Activated naive CD4-positive, alpha-beta T cell treated with anti-CD3 and anti-CD28 coated beads, Interleukin-2, amount 50 U/mL, for 72 hours (primary cell): Measurements from ENCODE around the gene CACNB1. TPM values are rescaled to one million over a fixed set of nuclear protein-coding genes. Genes with fewer than 3 reads are reported as not detected.

ENCODE experiments used
- ATAC-seq, 2 donors: fragments of 150-1000 bp; cut with Tn5 transposase; 2 replicates each; pipeline ENCODE4 v1.10.0; 2021; ENCODE audit warnings: mild to moderate bottlenecking in 2 of 2, moderate library complexity in 2 of 2
- DNase-seq, 2 donors: peaks; one replicate each; pipeline ENCODE4 v3.0.0; 2021 to 2022; ENCODE audit warnings: low spot score in 2 of 2
- H3K27ac Mint-ChIP-seq, 2 donors: one replicate each; pipeline ENCODE4 v1.8.0; 2022; ENCODE audit warnings: mild to moderate bottlenecking in 2 of 2, mixed read lengths in 2 of 2
- H3K36me3 Mint-ChIP-seq, 2 donors: one replicate each; pipeline ENCODE4 v1.8.0; 2022; ENCODE audit warnings: mixed read lengths in 2 of 2
- H3K9me3 Mint-ChIP-seq, 2 donors: one replicate each; pipeline ENCODE4 v1.8.0; 2022; ENCODE audit warnings: mixed read lengths in 2 of 2
- total RNA-seq, 2 donors: library from RNA; stranded (reverse); gene quantifications; one replicate each; pipeline ENCODE4 v1.2.3, GENCODE V29; 2022

CACNB1 gene
- total RNA-seq, 2 donors from 2014 or later = 15.0 to 26.6 TPM

GRCh38 chr17:39153599-39154051, 43.8 kb downstream of the CACNB1 start:
- peak; percentile 92 to 96 for DNase-seq
- peak; percentile 66 to 70 for ATAC-seq
- peaks cover 6 to 12% of the 10 kb centered on the region in 2 donors for H3K36me3 Mint-ChIP-seq
- H3K27ac Mint-ChIP-seq = peak overlapping the region; percentile 98 to 100
- no peaks in the 10 kb centered on the region for H3K9me3 Mint-ChIP-seq

GRCh38 chr17:39151943-39152818, 45.3 kb downstream of the CACNB1 start:
- peaks cover 6 to 12% of the 10 kb centered on the region in 2 donors for H3K36me3 Mint-ChIP-seq
- peak in 1 of 2 donors; percentile 26 for DNase-seq
- ATAC-seq = no peak
- no peaks in the 10 kb centered on the region for H3K9me3 Mint-ChIP-seq
- H3K27ac Mint-ChIP-seq = peak overlapping the region; percentile 79 to 98

- H3K36me3 Mint-ChIP-seq = peaks cover 6 to 12% of the 10 kb centered on the region in 2 donors
- peak within 1 kb of the TSS; percentile 79 to 98 for H3K27ac Mint-ChIP-seq
- no peak for ATAC-seq
- H3K9me3 Mint-ChIP-seq = no peaks in the 10 kb centered on the region
- peak in 1 of 2 donors; percentile 35 for DNase-seq
These were observed 46.1 kb downstream of the CACNB1 start, which contains the start of gene PLXDC1 for GRCh38 chr17:39151150-39151942. PLXDC1 (minus strand) TSS chr17:39151637; CDS start chr17:39151437, 200 bp downstream.

GRCh38 chr17:39150795-39151149, 46.7 kb downstream of the CACNB1 start:
- DNase-seq = no peak
- H3K9me3 Mint-ChIP-seq = no peaks in the 10 kb centered on the region
- ATAC-seq = no peak
- peaks cover 6 to 12% of the 10 kb centered on the region in 2 donors for H3K36me3 Mint-ChIP-seq
- H3K27ac Mint-ChIP-seq = no peak overlapping the region

DNA sequence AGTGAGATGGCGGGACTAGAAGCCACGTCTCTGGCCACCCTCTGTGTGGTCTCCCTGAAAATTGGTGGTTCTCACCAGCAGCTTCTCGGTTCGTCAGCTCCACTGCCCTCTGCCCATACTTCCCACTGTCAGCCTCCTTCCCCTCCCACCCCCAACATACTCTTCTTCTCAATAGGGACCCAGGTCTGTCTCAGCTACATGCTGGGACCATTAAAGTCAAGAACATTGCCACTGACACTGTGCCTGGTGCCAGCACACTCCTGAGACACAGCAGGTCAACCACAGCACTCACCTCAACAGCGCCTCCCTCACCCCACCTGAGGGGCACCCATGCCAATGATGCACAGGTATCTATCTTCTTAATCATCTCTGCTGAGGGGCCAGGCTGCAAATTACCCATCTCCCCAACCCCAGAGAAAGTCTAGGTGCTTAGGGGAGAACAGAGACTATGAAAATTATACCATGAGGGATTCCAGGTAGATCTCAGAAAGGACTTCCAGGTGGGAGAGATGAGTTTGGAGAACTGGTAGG, 47.3 kb downstream of the CACNB1 start:
- Mint-ChIP-seq H3K9me3 (no peaks in the 10 kb centered on the region), H3K36me3 (peaks cover 6 to 12% of the 10 kb centered on the region in 2 donors), H3K27ac (no peak overlapping the region)
- DNase-seq = no peak
- ATAC-seq = no peak

DNA sequence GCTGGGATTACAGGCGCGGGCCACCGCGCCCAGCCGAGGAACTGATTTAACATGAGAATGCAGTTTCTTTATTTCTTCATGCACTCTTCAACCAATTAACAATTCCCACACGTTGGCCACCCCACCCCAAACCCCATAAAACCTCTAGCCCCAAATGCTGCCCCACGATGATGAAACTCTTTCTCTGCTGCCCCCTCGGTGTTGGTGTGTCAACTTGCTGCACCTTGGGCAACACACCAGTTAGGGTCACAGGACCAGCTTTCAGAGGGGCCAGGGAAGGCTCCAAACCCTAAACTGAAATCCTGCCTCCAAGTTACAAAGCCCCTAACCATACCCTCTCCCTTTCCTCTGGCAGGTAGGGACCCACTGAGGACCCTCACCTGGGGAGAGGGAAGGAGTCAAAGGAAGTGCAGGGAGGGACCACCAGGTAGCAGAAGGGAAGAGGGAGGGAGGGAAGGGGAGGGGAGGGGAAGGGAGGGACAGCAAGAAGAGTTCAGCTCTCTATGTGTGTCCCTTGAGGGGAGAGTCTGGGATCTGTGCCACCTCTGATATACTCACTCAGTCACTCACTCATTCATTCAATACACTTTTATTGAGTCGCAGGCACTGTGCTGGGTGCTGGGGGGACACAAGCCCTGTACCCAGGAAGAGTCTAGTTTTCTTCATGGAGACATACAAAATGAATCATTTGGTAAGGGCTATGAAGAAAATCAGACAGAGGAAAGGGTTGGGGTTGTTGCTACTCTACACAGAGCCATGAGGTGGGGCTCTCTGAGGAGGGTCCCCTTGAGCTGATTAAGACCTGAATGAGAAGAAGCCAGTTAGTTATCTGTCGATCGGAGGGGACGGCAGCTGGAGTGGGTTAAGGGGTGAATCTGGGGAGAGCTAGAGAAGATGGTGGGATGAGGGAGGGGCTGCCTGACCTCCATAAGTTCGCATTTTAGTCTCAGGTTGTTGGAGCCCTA, 50.0 kb downstream of the CACNB1 start:
- ATAC-seq (no peak), DNase-seq (no peak)
- Mint-ChIP-seq H3K9me3 (no peaks in the 10 kb centered on the region), H3K27ac (no peak overlapping the region), H3K36me3 (no peaks in the 10 kb centered on the region)

GRCh38 chr17:39146273-39146672, 51.2 kb downstream of the CACNB1 start:
- H3K36me3 Mint-ChIP-seq = no peaks in the 10 kb centered on the region
- no peaks in the 10 kb centered on the region for H3K9me3 Mint-ChIP-seq
- no peak for DNase-seq
- no peak overlapping the region for H3K27ac Mint-ChIP-seq
- no peak for ATAC-seq

DNA sequence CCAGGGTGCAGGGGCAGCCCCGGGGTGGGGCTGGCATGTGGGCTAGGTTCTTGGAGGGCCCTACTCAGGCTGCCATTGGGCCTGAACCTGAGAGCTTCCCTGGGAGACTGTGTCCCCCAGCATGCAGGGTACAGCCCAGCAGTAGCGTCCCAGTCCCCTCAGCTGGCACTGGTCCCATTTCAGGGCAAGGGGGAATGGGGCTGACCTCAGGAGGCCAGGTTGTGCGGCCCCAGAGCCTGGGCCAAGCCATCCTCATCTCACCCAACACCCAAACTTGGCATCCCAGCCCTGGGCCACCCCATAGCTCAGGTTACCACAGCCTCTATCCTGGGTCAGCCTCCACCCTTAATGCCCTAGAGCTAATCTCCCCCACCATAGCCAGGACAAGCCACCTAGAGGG, 52.3 kb downstream of the CACNB1 start:
- no peak for ATAC-seq
- no peak overlapping the region for H3K27ac Mint-ChIP-seq
- H3K36me3 Mint-ChIP-seq = no peaks in the 10 kb centered on the region
- H3K9me3 Mint-ChIP-seq = no peaks in the 10 kb centered on the region
- DNase-seq = no peak

DNA sequence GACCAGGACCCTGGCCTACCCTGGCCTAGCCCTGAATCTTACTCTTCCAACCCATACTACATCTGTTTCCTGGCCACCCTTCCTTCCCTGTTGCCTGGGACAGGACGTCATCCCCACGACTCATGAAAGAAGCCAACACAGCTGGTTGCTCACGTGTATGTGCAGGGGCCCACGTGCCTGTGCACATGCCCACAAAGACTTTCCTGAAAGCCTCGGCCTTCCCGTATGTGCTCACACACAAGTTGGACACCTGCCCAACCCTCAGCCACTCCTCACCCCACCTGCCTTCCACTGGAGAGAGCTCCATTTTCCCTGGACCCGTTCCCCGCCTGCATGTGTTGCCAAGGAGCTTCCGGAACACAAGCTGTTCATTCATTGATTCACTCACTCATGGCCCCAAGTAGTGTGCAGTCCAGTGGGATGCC, 53.0 kb downstream of the CACNB1 start:
- no peak for DNase-seq
- Mint-ChIP-seq H3K9me3 (no peaks in the 10 kb centered on the region), H3K27ac (no peak overlapping the region), H3K36me3 (no peaks in the 10 kb centered on the region)
- ATAC-seq = no peak

DNA sequence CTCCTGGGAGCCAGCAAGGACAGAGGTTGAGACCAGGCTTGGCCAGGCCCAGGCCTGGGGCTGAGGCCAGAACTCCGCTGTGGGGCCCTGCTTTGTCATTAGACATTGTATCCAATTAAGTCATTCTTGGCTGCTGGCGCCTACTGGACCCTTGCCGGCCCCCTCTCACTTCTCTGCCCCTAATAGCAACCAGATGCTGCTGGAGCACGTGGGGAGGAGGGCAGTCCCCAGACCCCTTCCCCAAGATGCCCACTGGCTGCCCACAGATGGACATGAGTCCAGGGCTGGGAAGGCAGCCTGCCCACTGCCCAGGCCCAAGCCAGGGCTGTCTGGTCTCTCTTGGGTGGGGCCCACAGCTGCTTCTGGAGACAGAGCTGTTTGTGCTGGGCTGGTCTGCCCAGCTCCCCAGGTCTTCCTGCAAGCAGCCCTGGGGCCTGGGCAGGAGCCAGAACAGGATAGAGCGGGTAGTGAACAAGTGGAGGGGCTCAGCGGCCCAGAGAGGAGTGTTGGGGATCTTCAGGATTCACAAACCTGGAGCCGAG, 53.8 kb downstream of the CACNB1 start:
- no peaks in the 10 kb centered on the region for H3K36me3 Mint-ChIP-seq
- no peak for DNase-seq
- H3K27ac Mint-ChIP-seq = peak overlapping the region in 1 of 2 donors; percentile 29
- no peaks in the 10 kb centered on the region for H3K9me3 Mint-ChIP-seq
- ATAC-seq = no peak

DNA sequence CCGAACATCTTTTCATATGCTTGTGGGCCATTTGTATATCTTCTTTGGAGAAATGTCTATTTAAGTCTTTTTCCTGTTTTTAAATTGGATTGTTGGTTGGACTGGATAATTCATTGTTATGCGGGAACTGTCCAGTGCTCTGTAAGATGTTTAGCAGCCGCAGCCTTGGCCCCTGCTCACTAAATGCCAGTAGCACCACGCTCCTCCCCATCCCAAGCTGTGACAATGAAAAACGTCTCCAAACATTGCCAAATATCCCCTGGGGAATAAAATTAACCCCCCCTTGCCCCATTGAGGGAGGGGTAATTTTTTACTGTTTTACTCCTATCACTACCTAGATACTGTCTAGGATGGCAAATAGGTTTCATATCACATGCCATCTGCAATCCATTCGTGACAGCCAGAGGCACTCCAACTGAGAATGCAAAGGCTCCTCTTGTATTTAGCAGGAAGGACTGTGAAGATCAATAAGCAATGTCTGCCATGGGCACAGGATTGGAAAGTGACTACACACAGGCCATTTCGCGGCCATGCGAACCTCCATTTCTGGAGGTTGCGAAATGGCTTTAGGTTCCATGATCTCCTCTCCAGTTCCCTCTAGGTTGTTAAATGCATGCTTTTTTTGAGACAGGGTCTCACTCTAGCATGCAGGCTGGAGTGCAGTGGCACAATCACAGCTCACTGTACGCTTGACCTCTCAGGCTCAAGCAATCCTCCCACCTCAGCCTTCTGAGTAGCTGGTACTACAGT, 55.4 kb downstream of the CACNB1 start:
- no peaks in the 10 kb centered on the region for H3K9me3 Mint-ChIP-seq
- H3K27ac Mint-ChIP-seq = no peak overlapping the region
- ATAC-seq (no peak), DNase-seq (no peak)
- no peaks in the 10 kb centered on the region for H3K36me3 Mint-ChIP-seq

GRCh38 chr17:39141294-39141693, 56.2 kb downstream of the CACNB1 start:
- ATAC-seq = no peak

GRCh38 chr17:39139561-39139960, 57.9 kb downstream of the CACNB1 start:
- Mint-ChIP-seq H3K9me3 (no peaks in the 10 kb centered on the region), H3K36me3 (no peaks in the 10 kb centered on the region), H3K27ac (no peak overlapping the region)
- no peak for ATAC-seq
- DNase-seq = no peak

More at GRCh38 chr17:39141294-39141693, 56.2 kb downstream of the CACNB1 start:
- no peaks in the 10 kb centered on the region for H3K9me3 Mint-ChIP-seq
- DNase-seq = no peak
- no peak overlapping the region for H3K27ac Mint-ChIP-seq
- no peaks in the 10 kb centered on the region for H3K36me3 Mint-ChIP-seq

DNA sequence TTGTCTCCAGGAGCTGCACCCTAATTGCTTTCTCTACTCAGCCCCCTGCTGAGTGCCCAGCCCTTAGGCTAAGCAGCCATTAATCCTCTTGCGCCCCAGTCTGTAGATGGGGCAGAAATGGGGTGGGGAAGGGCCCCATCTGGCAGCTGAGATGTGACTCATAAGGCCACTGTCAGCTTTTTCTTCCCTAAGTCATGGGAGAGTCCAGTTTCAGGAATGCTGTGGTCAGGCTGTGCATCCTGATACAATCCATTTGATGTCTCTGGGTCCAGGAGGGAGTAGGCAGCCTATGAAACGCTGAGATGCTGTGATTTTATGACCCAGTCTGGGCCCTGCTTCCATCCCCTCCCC, 58.3 kb downstream of the CACNB1 start:
- H3K9me3 Mint-ChIP-seq = no peaks in the 10 kb centered on the region

GRCh38 chr17:39138431-39139160, 58.9 kb downstream of the CACNB1 start:
- H3K36me3 Mint-ChIP-seq = no peaks in the 10 kb centered on the region
- H3K27ac Mint-ChIP-seq = no peak overlapping the region
- H3K9me3 Mint-ChIP-seq = no peaks in the 10 kb centered on the region
- DNase-seq = no peak
- ATAC-seq = no peak

More for the DNA sequence above, 58.3 kb downstream of the CACNB1 start:
- no peak for ATAC-seq
- no peak for DNase-seq
- Mint-ChIP-seq H3K27ac (no peak overlapping the region), H3K36me3 (no peaks in the 10 kb centered on the region)
